H9 (cell line): ENCODE data around the gene LPP. TPM values are rescaled to one million over a fixed set of nuclear protein-coding genes. Genes with fewer than 3 reads are reported as not detected.

Experiments used
- DNase-seq: peaks from one replicate; pipeline ENCODE4 v3.0.0-alpha.2; 2017
- H2AFZ ChIP-seq: one replicate; pipeline ENCODE4 v1.6.1; 2013; ENCODE audit warnings: mild to moderate bottlenecking, low read length, control low read depth, moderate library complexity
- H2AK5ac ChIP-seq: 2 replicates; pipeline ENCODE4 v1.6.1; 2013; ENCODE audit warnings: low read length, control low read depth, mixed read lengths; ENCODE audit not compliant: insufficient read length
- H2BK120ac ChIP-seq: one replicate; pipeline ENCODE4 v1.6.1; 2013; ENCODE audit warnings: low read depth, mild to moderate bottlenecking, low read length, control low read depth, inconsistent platforms; ENCODE audit not compliant: poor library complexity, severe bottlenecking
- H2BK12ac ChIP-seq: 2 replicates; pipeline ENCODE4 v1.6.1; 2013; ENCODE audit warnings: low read length, control low read depth, mixed read lengths, low read depth; ENCODE audit not compliant: insufficient read length
- H2BK15ac ChIP-seq: 2 replicates; pipeline ENCODE4 v1.6.1; 2013; ENCODE audit warnings: low read depth, low read length, control low read depth
- H2BK20ac ChIP-seq: one replicate; pipeline ENCODE4 v1.6.1; 2013; ENCODE audit warnings: low read depth, mild to moderate bottlenecking, low read length, control low read depth, inconsistent platforms; ENCODE audit not compliant: poor library complexity, severe bottlenecking
- H2BK5ac ChIP-seq: 2 replicates; pipeline ENCODE4 v1.6.1; 2013; ENCODE audit warnings: low read length, control low read depth, mixed read lengths; ENCODE audit not compliant: insufficient read length
- H3K14ac ChIP-seq: 2 replicates; pipeline ENCODE4 v1.6.1; 2013; ENCODE audit warnings: low read length, control low read depth; ENCODE audit not compliant: insufficient read depth
- H3K18ac ChIP-seq: 2 replicates; pipeline ENCODE4 v1.6.1; 2013; ENCODE audit warnings: low read depth, mild to moderate bottlenecking, mixed read lengths, low read length, control low read depth; ENCODE audit not compliant: insufficient read length
- H3K23ac ChIP-seq: 2 replicates; pipeline ENCODE4 v1.6.1; 2013; ENCODE audit warnings: low read length, control low read depth, mixed read lengths, low read depth; ENCODE audit not compliant: insufficient read length
- H3K23me2 ChIP-seq: 2 replicates; pipeline ENCODE4 v1.6.1; 2013; ENCODE audit warnings: low read depth, mild to moderate bottlenecking, mixed read lengths, low read length, control low read depth; ENCODE audit not compliant: insufficient read length, poor library complexity, severe bottlenecking
- H3K27ac ChIP-seq: 2 replicates; pipeline ENCODE4 v1.5.1; 2013; ENCODE audit warnings: low read length, control low read depth, mixed read lengths, low read depth; ENCODE audit not compliant: insufficient read length
- H3K27me3 ChIP-seq: 2 replicates; pipeline ENCODE4 v1.6.1; 2013; ENCODE audit warnings: low read length, control low read depth, inconsistent platforms; ENCODE audit not compliant: insufficient read depth
- H3K4ac ChIP-seq: 2 replicates; pipeline ENCODE4 v1.6.1; 2013; ENCODE audit warnings: low read depth, mild to moderate bottlenecking, control low read depth, inconsistent platforms, low read length, moderate library complexity
- H3K4me1 ChIP-seq: 2 replicates; pipeline ENCODE4 v1.6.1; 2013; ENCODE audit warnings: low read length, control low read depth, inconsistent platforms; ENCODE audit not compliant: insufficient read depth
- H3K4me2 ChIP-seq: 2 replicates; pipeline ENCODE4 v1.6.1; 2013; ENCODE audit warnings: low read length, control low read depth, mixed read lengths; ENCODE audit not compliant: insufficient read length, insufficient read depth
- H3K56ac ChIP-seq: 2 replicates; pipeline ENCODE4 v1.6.1; 2013; ENCODE audit warnings: low read depth, mild to moderate bottlenecking, mixed read lengths, low read length, control low read depth; ENCODE audit not compliant: insufficient read length
- H3K79me1 ChIP-seq: 2 replicates; pipeline ENCODE4 v1.6.1; 2013; ENCODE audit warnings: low read depth, mild to moderate bottlenecking, moderate library complexity, low read length, control low read depth, inconsistent platforms; ENCODE audit not compliant: insufficient read depth, poor library complexity, severe bottlenecking
- H3K79me2 ChIP-seq: 2 replicates; pipeline ENCODE4 v1.6.1; 2013; ENCODE audit warnings: low read length, control low read depth, inconsistent platforms; ENCODE audit not compliant: insufficient read depth
- H3K9ac ChIP-seq: 2 replicates; pipeline ENCODE4 v1.6.1; 2013; ENCODE audit warnings: low read length, control low read depth, mixed read lengths; ENCODE audit not compliant: insufficient read length; ENCODE audit errors: extremely low read depth
- H3K9me3 ChIP-seq: one replicate; pipeline ENCODE4 v1.6.1; 2013; ENCODE audit warnings: low read depth, low read length, inconsistent platforms; ENCODE audit not compliant: control insufficient read depth
- H3T11ph ChIP-seq: one replicate; pipeline ENCODE4 v1.6.1; 2013; ENCODE audit warnings: mild to moderate bottlenecking, low read length, control low read depth, inconsistent platforms
- H4K20me1 ChIP-seq: one replicate; pipeline ENCODE4 v1.6.1; 2013; ENCODE audit not compliant: control insufficient read depth, insufficient read length, insufficient read depth
- H4K5ac ChIP-seq: 2 replicates; pipeline ENCODE4 v1.6.1; 2013; ENCODE audit warnings: low read depth, mild to moderate bottlenecking, mixed read lengths, low read length, control low read depth; ENCODE audit not compliant: insufficient read length
- H4K8ac ChIP-seq: replicated peaks from 2 replicates; pipeline ENCODE4 v1.6.1; 2013; ENCODE audit warnings: low read length, control low read depth, mixed read lengths, low read depth; ENCODE audit not compliant: insufficient read length
- H4K91ac ChIP-seq: 2 replicates; pipeline ENCODE4 v1.6.1; 2013; ENCODE audit warnings: low read depth, mild to moderate bottlenecking, moderate library complexity, mixed read lengths, low read length, control low read depth; ENCODE audit not compliant: insufficient read length
- H3K27ac Mint-ChIP-seq, 3 experiments: 2 replicates in 2 of 3; 3 replicates in 1 of 3; pipeline ENCODE4 v1.8.0; 2020 to 2021; ENCODE audit warnings: mixed read lengths in 3 of 3, mild to moderate bottlenecking in 1 of 3, moderate library complexity in 1 of 3
- H3K27me3 Mint-ChIP-seq: 2 replicates; pipeline ENCODE4 v1.8.0; 2021; ENCODE audit warnings: low read depth, mild to moderate bottlenecking, moderate library complexity, mixed read lengths
- H3K36me3 Mint-ChIP-seq, 3 experiments: 2 replicates in 2 of 3; 3 replicates in 1 of 3; pipeline ENCODE4 v1.8.0; 2020 to 2021; ENCODE audit warnings: low read depth in 3 of 3, mixed read lengths in 3 of 3; ENCODE audit not compliant: insufficient read depth in 1 of 3
- H3K4me1 Mint-ChIP-seq, 2 experiments: 2 replicates each; pipeline ENCODE4 v1.8.0; 2020; ENCODE audit warnings: mixed read lengths in 2 of 2
- H3K4me3 Mint-ChIP-seq, 2 experiments: 2 replicates in 1 of 2; 3 replicates in 1 of 2; pipeline ENCODE4 v1.8.0; 2020 to 2021; ENCODE audit warnings: mild to moderate bottlenecking in 2 of 2, mixed read lengths in 2 of 2, moderate library complexity in 1 of 2
- H3K9me3 Mint-ChIP-seq, 2 experiments: 2 replicates in 1 of 2; 3 replicates in 1 of 2; pipeline ENCODE4 v1.8.0; 2020; ENCODE audit warnings: mild to moderate bottlenecking in 2 of 2, mixed read lengths in 2 of 2, moderate library complexity in 1 of 2
- WGBS: extraction: QIAGEN DNeasy Blood & Tissue Kit; methylation state at CpG from one replicate; pipeline ENCODE4 v1.1.7; 2013; ENCODE audit warnings: missing lambda C conversion rate, low lambda C conversion rate, mixed read lengths; ENCODE audit not compliant: insufficient read length; ENCODE audit errors: extremely low coverage; 5-methylcytosine and 5-hydroxymethylcytosine counted together
- total RNA-seq: library from RNA; stranded (reverse); gene quantifications from 2 replicates; pipeline ENCODE4 v1.2.1, GENCODE V29; 2021
- TF ChIP-seq, protein P1 (sequence below): fragments of 200-600 bp; sonication (generic); conservative IDR thresholded peaks from 3 replicates; pipeline ENCODE4 v1.8.0; 2021; ENCODE audit warnings: antibody characterized with exemption, mild to moderate bottlenecking

Gene LPP
- total RNA-seq, 1 experiment from 2014 or later, result 64.6 TPM

DNA sequence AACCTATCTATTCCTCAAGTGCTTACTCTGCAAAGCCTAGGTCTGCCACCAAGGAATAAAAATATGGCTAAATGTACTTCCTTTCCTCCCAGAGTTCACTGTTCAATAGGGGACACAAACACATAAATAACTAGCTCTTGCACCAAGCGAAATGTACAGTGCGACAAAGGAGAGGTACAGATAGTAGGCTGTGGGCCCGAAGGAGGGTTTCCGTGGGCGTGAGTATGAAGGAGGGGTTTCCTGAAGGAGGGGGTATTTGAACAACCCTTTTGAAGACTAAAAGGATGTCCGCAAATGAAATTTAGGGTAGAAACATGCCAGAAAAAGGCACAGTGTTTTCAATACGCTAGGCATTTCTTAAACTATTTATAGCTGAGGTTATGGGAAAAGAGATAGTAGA is 207.9 kb downstream of the LPP start:
- H3K79me1 ChIP-seq, result no peaks in the 10 kb centered on the region
- no peak overlapping the region for H2BK120ac ChIP-seq
- H3K79me2 ChIP-seq, result no peaks in the 10 kb centered on the region
- no peak overlapping the region for H3K4me2 ChIP-seq
- H3K23me2 ChIP-seq, result no peaks in the 10 kb centered on the region
- no peak overlapping the region for H3K23ac ChIP-seq
- H3K27ac Mint-ChIP-seq, result no peak overlapping the region
- DNase-seq, result no peak
- H3K56ac ChIP-seq, result no peak overlapping the region
- no peak overlapping the region for H3K4ac ChIP-seq
- no peak overlapping the region for H3K27ac ChIP-seq
- H3K27me3 Mint-ChIP-seq, result no peaks in the 10 kb centered on the region
- H2AFZ ChIP-seq, result no peak overlapping the region
- H3K14ac ChIP-seq, result no peak overlapping the region
- H3K18ac ChIP-seq, result no peak overlapping the region
- no peak overlapping the region for H3T11ph ChIP-seq
- no peaks in the 10 kb centered on the region for H3K36me3 Mint-ChIP-seq
- no peak overlapping the region for H3K4me3 Mint-ChIP-seq
- H4K8ac ChIP-seq, result no peak overlapping the region
- no peak overlapping the region for H2BK20ac ChIP-seq
- no peak overlapping the region for H2BK12ac ChIP-seq
- H2BK15ac ChIP-seq, result no peak overlapping the region
- H3K9ac ChIP-seq, result no peak overlapping the region
- H3K4me1 Mint-ChIP-seq, result peaks cover 13 to 25% of the 10 kb centered on the region in 2 experiments; a peak in 3 of 4 replicates
- WGBS, result no CpG with 5 or more reads among the region's 7 CpGs
- H3K27me3 ChIP-seq, result no peaks in the 10 kb centered on the region
- TF ChIP-seq, protein P1, sequence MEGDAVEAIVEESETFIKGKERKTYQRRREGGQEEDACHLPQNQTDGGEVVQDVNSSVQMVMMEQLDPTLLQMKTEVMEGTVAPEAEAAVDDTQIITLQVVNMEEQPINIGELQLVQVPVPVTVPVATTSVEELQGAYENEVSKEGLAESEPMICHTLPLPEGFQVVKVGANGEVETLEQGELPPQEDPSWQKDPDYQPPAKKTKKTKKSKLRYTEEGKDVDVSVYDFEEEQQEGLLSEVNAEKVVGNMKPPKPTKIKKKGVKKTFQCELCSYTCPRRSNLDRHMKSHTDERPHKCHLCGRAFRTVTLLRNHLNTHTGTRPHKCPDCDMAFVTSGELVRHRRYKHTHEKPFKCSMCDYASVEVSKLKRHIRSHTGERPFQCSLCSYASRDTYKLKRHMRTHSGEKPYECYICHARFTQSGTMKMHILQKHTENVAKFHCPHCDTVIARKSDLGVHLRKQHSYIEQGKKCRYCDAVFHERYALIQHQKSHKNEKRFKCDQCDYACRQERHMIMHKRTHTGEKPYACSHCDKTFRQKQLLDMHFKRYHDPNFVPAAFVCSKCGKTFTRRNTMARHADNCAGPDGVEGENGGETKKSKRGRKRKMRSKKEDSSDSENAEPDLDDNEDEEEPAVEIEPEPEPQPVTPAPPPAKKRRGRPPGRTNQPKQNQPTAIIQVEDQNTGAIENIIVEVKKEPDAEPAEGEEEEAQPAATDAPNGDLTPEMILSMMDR, result no peak
- no peak overlapping the region for H2AK5ac ChIP-seq
- no peaks in the 10 kb centered on the region for H4K20me1 ChIP-seq
- H3K9me3 Mint-ChIP-seq, result no peaks in the 10 kb centered on the region
- H3K4me1 ChIP-seq, result no peaks in the 10 kb centered on the region; the same call in 1 of the 2 replicates
- H4K5ac ChIP-seq, result no peak overlapping the region
- no peak overlapping the region for H4K91ac ChIP-seq
- no peaks in the 10 kb centered on the region for H3K9me3 ChIP-seq
- H2BK5ac ChIP-seq, result no peak overlapping the region
